CMK (cell line): ENCODE data around the gene IRX2.

Experiments used
- DNase-seq: peaks from one replicate; pipeline ENCODE4 v3.0.0-alpha.2; 2010; ENCODE audit warnings: low read depth

The IRX2 gene

GRCh38 chr5:2718115-2718514 is 33.4 kb downstream of the IRX2 start:
- no peak for DNase-seq

GRCh38 chr5:2715856-2716255 is 35.6 kb downstream of the IRX2 start:
- no peak for DNase-seq

GRCh38 chr5:2714805-2715204 is 36.7 kb downstream of the IRX2 start:
- no peak for DNase-seq

GRCh38 chr5:2714026-2714425 is 37.5 kb downstream of the IRX2 start:
- no peak for DNase-seq

- no peak for DNase-seq
These were observed 39.7 kb downstream of the IRX2 start for GRCh38 chr5:2711446-2712425.

- no peak for DNase-seq
These were observed 40.6 kb downstream of the IRX2 start for GRCh38 chr5:2710910-2711309.

- no peak for DNase-seq
These were observed 41.3 kb downstream of the IRX2 start for GRCh38 chr5:2709976-2710689.

- no peak for DNase-seq
These were observed 42.7 kb downstream of the IRX2 start for GRCh38 chr5:2708751-2709150.

GRCh38 chr5:2708132-2708531 is 43.3 kb downstream of the IRX2 start:
- DNase-seq: no peak

- DNase-seq: no peak
These were observed 45.6 kb downstream of the IRX2 start for GRCh38 chr5:2705861-2706260.

GRCh38 chr5:2704806-2705645 is 46.5 kb downstream of the IRX2 start:
- DNase-seq: no peak

- DNase-seq: no peak
These were observed 47.4 kb downstream of the IRX2 start for GRCh38 chr5:2704111-2704510.

- DNase-seq: no peak
These were observed 47.9 kb downstream of the IRX2 start for GRCh38 chr5:2703615-2704014.

- DNase-seq: no peak
These were observed 48.4 kb downstream of the IRX2 start for GRCh38 chr5:2703041-2703440.

GRCh38 chr5:2702096-2702879 is 49.2 kb downstream of the IRX2 start:
- no peak for DNase-seq

GRCh38 chr5:2701592-2701991 is 49.9 kb downstream of the IRX2 start:
- no peak for DNase-seq

- DNase-seq: no peak
These were observed 50.6 kb downstream of the IRX2 start for GRCh38 chr5:2700876-2701275.

- no peak for DNase-seq
These were observed 51.8 kb downstream of the IRX2 start for GRCh38 chr5:2699686-2700085.

GRCh38 chr5:2699231-2699630 is 52.2 kb downstream of the IRX2 start:
- DNase-seq: no peak

- DNase-seq: no peak
These were observed 52.9 kb downstream of the IRX2 start for GRCh38 chr5:2698581-2698980.

- no peak for DNase-seq
These were observed 53.9 kb downstream of the IRX2 start for GRCh38 chr5:2697446-2698200.
